ENCODE measurements around the gene ANKRD55.
"Not testable (repeated sequence)": the region's sequence is repeated elsewhere in the genome, so short reads cannot be mapped to it uniquely, and the experiment has no call there.

The ANKRD55 gene

DNA sequence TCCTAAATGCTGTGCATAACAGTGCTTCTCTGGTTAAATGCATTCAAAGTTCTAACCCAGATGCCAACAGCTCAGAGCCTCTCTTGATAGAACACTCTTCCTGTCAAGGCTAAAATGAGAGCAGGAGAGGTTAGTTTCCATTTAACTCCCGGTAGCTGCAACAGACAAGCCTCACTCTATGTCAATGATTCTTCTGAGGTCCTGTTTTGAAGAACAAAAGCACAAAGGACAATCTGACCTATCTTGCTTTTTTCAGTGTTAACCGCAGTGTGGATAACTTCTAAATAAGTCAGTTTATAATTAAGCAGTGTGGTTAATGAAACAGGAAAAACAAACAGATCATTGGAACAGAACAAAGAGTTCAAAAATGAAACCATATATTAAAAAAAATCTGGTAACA, 80.7 kb downstream of the ANKRD55 start:
- TF ChIP-seq, protein P1, sequence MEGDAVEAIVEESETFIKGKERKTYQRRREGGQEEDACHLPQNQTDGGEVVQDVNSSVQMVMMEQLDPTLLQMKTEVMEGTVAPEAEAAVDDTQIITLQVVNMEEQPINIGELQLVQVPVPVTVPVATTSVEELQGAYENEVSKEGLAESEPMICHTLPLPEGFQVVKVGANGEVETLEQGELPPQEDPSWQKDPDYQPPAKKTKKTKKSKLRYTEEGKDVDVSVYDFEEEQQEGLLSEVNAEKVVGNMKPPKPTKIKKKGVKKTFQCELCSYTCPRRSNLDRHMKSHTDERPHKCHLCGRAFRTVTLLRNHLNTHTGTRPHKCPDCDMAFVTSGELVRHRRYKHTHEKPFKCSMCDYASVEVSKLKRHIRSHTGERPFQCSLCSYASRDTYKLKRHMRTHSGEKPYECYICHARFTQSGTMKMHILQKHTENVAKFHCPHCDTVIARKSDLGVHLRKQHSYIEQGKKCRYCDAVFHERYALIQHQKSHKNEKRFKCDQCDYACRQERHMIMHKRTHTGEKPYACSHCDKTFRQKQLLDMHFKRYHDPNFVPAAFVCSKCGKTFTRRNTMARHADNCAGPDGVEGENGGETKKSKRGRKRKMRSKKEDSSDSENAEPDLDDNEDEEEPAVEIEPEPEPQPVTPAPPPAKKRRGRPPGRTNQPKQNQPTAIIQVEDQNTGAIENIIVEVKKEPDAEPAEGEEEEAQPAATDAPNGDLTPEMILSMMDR (conservative IDR thresholded peaks at IDR 0.05; ENCODE audit: low read depth, low read length), result no peak
- H3K4me3 ChIP-seq (ENCODE audit: low read depth, low read length), result no peak overlapping the region
- no peak for DNase-seq (ENCODE audit: low read depth)

DNA sequence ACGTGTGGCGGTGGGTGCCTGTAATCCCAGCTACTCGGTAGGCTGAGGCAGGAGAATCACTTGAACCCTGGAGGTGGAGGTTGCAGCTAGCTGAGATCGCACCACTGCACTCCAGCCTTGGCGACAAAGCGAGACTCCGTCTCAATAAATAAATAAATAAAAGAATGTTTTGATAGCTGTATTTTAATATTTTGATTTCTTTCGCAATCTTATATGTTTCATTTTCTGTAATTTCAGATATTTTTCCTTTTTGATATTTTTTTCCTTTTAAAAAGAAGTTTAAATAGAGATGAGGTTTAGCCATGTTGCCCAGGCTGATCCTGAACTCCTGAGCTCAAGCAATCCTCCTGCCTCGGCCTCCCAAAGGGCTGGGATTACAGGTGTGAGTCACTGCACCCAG, 82.4 kb downstream of the ANKRD55 start:
- H3K4me3 ChIP-seq (ENCODE audit: low read depth, low read length); DNase-seq (ENCODE audit: low read depth): not testable (repeated sequence)

DNA sequence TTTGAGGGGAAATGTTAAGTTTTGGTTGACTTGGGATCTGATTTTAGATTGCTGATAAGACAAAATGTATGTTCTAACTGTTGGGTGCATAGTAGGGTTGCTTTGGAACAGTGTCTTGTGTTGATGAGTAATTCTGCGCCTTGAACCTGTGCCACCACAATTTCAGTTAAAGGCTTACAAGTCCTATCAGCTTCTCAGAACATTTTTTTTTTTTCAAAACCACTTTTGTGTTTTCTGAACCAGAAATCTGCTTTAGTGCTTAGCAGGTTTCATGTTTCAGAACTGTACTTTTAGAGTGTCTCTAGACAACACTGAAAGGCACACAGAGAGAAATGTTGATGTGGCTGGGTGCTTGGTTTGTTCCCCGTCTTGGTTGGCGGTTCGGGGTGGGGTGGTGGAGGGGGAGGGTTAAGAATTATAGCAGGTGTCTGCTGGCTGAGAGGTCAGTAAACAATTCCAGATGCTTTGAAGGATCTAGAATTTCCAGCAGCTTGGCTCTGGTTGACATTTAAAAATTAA, 84.6 kb downstream of the ANKRD55 start:
- no peak for DNase-seq (ENCODE audit: low read depth)
- H3K4me3 ChIP-seq (ENCODE audit: low read depth, low read length), result no peak overlapping the region

DNA sequence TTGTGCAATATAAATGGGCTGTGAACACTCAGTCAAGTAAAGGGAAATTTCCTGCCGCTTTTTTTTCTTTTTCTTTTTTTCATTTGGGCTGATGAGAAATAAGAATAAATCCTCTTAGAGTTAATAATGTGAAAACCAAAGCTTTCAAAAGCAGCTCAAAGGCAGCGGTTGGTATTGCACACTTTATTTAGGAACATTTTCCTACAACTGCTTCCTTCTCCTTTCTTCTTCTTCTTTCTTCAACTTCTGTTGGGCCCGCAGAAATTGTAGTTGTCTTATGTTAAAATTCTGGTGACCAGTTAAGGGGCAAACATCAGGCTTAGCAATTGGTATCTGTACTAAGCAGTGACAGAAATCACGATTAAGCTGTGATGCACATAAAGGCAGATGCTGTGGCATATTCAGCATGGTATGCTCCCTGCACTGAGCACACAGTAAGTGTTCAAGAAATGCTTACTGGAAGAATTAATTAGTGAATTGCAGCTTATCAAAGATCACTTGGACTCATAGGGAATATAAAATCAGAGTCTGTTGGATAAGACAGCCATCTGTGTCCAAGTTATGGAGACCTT, 85.4 kb downstream of the ANKRD55 start:
- TF ChIP-seq, protein P1 (conservative IDR thresholded peaks at IDR 0.05; ENCODE audit: low read depth, low read length), result no peak
- DNase-seq (ENCODE audit: low read depth), result no peak
- H3K4me3 ChIP-seq (ENCODE audit: low read depth, low read length), result no peak overlapping the region

More for the DNA sequence above, 84.6 kb downstream of the ANKRD55 start:
- TF ChIP-seq, protein P1 (conservative IDR thresholded peaks at IDR 0.05; ENCODE audit: low read depth, low read length), result no peak

DNA sequence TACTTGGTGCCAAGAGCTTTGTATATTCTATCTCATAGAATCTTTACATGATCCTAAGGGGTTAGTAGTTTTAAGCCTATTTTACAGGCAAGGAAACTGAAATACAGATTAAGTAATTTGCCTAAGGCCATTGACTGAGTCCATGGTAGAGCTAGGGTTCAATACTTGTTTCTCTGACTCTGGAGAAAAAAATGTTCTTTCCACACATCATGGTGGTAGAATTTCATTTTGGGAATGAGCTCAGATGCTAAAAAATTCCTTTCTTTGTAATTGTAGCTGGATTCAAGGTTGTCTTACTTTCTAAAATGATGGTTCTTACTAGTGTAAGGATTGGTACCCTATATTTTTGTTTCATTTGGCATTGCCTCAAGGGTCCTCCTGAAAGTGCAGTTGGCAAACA, 86.0 kb downstream of the ANKRD55 start:
- no peak overlapping the region for H3K4me3 ChIP-seq (ENCODE audit: low read depth, low read length)
- no peak for DNase-seq (ENCODE audit: low read depth)
- TF ChIP-seq, protein P1 (conservative IDR thresholded peaks at IDR 0.05; ENCODE audit: low read depth, low read length), result no peak

DNA sequence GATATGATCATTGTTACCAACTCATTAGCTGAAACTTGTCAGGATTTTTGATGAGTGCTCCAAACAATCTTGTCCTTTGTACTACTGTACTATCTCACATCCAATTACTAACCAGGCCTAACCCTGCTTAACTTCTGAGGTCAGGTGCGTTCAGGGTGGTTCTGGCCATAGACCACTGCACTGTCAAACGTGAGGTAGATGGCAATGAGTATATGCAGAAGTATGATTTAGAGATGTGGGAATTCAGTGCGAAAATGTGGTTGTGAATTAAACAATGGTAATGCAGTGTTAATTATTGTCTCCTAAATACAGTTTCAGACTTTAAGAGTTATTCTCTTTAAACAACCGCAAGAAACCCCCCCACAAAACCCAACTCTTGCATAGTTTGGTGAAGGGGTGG, 86.5 kb downstream of the ANKRD55 start:
- DNase-seq (ENCODE audit: low read depth), result no peak
- H3K4me3 ChIP-seq (ENCODE audit: low read depth, low read length), result no peak overlapping the region
- TF ChIP-seq, protein P1 (conservative IDR thresholded peaks at IDR 0.05; ENCODE audit: low read depth, low read length), result no peak

DNA sequence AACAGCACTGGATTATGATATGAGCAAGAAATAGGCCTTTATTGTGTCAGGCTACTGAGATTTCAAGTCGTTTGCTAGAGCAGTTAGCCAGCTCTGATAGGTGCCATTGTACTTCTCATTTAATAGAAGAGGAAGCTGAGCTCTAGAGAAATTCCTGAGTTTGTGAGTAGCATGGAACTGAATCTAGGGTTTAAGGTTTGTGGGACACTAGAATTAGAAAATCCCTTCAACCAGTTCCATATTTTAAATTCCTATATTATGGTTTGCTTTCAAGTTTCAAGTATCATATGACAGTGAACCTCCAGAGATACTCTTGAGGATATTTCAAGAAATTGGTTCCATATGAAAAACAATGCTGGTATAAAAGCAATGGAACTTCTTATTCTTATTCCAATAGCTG, 87.6 kb downstream of the ANKRD55 start:
- TF ChIP-seq, protein P1 (conservative IDR thresholded peaks at IDR 0.05; ENCODE audit: low read depth, low read length), result no peak
- DNase-seq (ENCODE audit: low read depth), result no peak
- H3K4me3 ChIP-seq (ENCODE audit: low read depth, low read length), result no peak overlapping the region

All from choroid plexus epithelial cell (primary cell).